Smooth muscle cell (in vitro differentiated cells): ENCODE data around the gene GLA. TPM values are rescaled to one million over a fixed set of nuclear protein-coding genes. Genes with fewer than 3 reads are reported as not detected.

Experiments used
- DNase-seq: peaks from one replicate; lab custom pipeline; 2025; ENCODE audit not compliant: unreplicated experiment; lab: John Stamatoyannopoulos, UW
- H2AFZ ChIP-seq: fragments of 200-600 bp; sonication (generic); 2 replicates; pipeline ENCODE4 v1.6.0; 2016; ENCODE audit warnings: antibody characterized with exemption, low read depth, mild to moderate bottlenecking
- H3F3A ChIP-seq: fragments of 200-600 bp; sonication (generic); 2 replicates; pipeline ENCODE4 v1.6.0; 2017; ENCODE audit warnings: antibody characterized with exemption, low read depth
- H3K27ac ChIP-seq: fragments of 200-600 bp; sonication (generic); 2 replicates; pipeline ENCODE4 v1.5.1; 2016; ENCODE audit warnings: low read depth, mild to moderate bottlenecking
- H3K27me3 ChIP-seq: fragments of 200-600 bp; sonication (generic); 2 replicates; pipeline ENCODE4 v1.6.1; 2016; ENCODE audit warnings: low read depth, mild to moderate bottlenecking
- H3K36me3 ChIP-seq: fragments of 200-600 bp; sonication (generic); 2 replicates; pipeline ENCODE4 v1.5.1; 2016; ENCODE audit warnings: low read depth
- H3K4me1 ChIP-seq: fragments of 200-600 bp; sonication (generic); 2 replicates; pipeline ENCODE4 v1.5.1; 2016; ENCODE audit warnings: low read depth
- H3K4me2 ChIP-seq: fragments of 200-600 bp; sonication (generic); 2 replicates; pipeline ENCODE4 v1.6.0; 2016; ENCODE audit warnings: mild to moderate bottlenecking
- H3K4me3 ChIP-seq: fragments of 200-600 bp; sonication (generic); 2 replicates; pipeline ENCODE4 v1.5.1; 2016; ENCODE audit warnings: mild to moderate bottlenecking
- H3K79me2 ChIP-seq: fragments of 200-600 bp; sonication (generic); 2 replicates; pipeline ENCODE4 v1.6.0; 2016; ENCODE audit warnings: low read depth, mild to moderate bottlenecking
- H3K9ac ChIP-seq: fragments of 200-600 bp; sonication (generic); 2 replicates; pipeline ENCODE4 v1.6.0; 2016; ENCODE audit warnings: low read depth
- H3K9me3 ChIP-seq: fragments of 200-600 bp; sonication (generic); replicated peaks from 2 replicates; pipeline ENCODE4 v1.5.1; 2016; ENCODE audit warnings: low read depth
- H4K20me1 ChIP-seq: fragments of 200-600 bp; sonication (generic); 2 replicates; pipeline ENCODE4 v1.6.0; 2016; ENCODE audit warnings: low read depth
- WGBS: methylation state at CpG from one replicate; pipeline ENCODE4 v1.1.7; 2016; ENCODE audit warnings: low lambda C conversion rate; 5-methylcytosine and 5-hydroxymethylcytosine counted together
- polyA plus RNA-seq: library from polyadenylated mRNA; unstranded; fragments of >200 nt; fragmentation: Nextera tagmentation; extraction: Ambion mirVana; gene quantifications from 2 replicates; pipeline ENCODE4 v1.2.1, GENCODE V29; 2016
- total RNA-seq: library from RNA; depleted of rRNA; stranded (reverse); fragments of >200 nt; gene quantifications from 2 replicates; pipeline ENCODE4 v1.2.3, GENCODE V29; 2014
- TF ChIP-seq, protein P1 (sequence below): fragments of 200-600 bp; sonication (generic); IDR thresholded peaks from 2 replicates; pipeline ENCODE4 v1.5.1; 2017; ENCODE audit warnings: borderline replicate concordance, mild to moderate bottlenecking, antibody characterized with exemption; ENCODE audit not compliant: insufficient read depth, poor library complexity, severe bottlenecking

Gene GLA
- total and polyA plus RNA-seq, 2 experiments from 2014 or later = 41.2 to 46.9 TPM

DNA sequence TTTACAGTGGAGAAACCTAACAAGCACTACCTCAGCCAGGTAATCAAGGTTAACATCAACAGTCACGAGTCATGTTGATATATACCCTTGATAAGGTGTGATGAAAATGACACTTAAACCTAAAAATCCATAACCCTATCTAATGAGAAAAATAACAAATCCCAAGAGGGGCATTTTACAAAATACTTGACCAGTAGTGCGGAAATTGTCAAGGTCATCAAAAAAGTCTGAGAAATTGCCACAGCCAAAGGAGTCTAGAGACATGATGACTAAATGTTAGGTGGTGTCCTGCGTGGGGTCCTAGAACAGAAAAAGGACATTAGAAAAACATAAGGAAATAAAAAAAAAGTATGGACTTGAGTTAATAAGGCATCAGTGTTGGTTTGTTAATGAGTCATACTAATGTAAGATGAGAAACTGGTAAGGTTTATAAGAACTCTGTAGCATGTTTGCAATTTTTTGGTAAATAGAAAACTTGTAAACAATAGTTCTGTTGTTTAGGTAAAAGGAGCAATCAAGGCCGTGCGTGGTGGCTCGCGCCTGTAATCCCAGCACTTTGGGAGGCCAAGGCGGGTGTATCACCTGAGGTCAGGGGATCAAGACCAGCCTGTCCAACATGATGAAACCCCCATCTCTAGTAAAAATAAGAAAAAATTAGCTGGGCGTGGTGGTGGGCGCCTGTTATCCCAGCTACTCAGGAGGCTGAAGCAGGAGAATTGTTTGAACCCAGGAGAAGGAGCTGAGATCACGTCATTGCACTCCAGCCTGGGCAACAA lies 14.0 kb downstream of the GLA start:
- no peak overlapping the region for H2AFZ ChIP-seq
- peak overlapping the region; percentile 24 for H3K27ac ChIP-seq
- WGBS = 83% methylated on average over 11 of the region's 11 CpGs
- no peaks in the 10 kb centered on the region for H3K9me3 ChIP-seq
- no peak overlapping the region for H3K4me3 ChIP-seq
- H4K20me1 ChIP-seq = peaks cover 14% of the 10 kb centered on the region
- no peak for DNase-seq
- H3K79me2 ChIP-seq = peaks cover 7% of the 10 kb centered on the region
- TF ChIP-seq, protein P1, sequence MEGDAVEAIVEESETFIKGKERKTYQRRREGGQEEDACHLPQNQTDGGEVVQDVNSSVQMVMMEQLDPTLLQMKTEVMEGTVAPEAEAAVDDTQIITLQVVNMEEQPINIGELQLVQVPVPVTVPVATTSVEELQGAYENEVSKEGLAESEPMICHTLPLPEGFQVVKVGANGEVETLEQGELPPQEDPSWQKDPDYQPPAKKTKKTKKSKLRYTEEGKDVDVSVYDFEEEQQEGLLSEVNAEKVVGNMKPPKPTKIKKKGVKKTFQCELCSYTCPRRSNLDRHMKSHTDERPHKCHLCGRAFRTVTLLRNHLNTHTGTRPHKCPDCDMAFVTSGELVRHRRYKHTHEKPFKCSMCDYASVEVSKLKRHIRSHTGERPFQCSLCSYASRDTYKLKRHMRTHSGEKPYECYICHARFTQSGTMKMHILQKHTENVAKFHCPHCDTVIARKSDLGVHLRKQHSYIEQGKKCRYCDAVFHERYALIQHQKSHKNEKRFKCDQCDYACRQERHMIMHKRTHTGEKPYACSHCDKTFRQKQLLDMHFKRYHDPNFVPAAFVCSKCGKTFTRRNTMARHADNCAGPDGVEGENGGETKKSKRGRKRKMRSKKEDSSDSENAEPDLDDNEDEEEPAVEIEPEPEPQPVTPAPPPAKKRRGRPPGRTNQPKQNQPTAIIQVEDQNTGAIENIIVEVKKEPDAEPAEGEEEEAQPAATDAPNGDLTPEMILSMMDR = no peak
- H3K9ac ChIP-seq = no peak overlapping the region
- no peaks in the 10 kb centered on the region for H3K36me3 ChIP-seq
- H3F3A ChIP-seq = no peaks in the 10 kb centered on the region
- H3K4me1 ChIP-seq = no peaks in the 10 kb centered on the region
- no peaks in the 10 kb centered on the region for H3K27me3 ChIP-seq
- H3K4me2 ChIP-seq = no peak overlapping the region

DNA sequence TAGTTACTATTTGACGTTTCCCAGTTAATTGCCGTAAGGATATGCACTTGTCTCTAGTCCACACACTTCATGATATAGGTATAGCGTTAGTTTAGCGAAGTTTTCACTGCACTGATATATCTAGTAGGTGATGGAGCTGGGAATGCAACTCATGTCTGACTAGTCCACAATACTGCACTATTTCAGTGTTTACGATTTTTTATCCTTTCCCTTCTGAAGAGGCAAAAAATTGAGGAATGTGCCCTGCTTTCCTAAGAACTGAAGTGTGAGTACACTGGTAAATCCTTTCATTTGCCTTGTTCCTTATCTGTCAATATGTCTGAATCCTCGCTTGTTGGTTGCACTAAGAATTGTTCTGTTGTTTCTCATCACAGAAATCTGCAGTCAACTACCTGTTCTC lies 15.9 kb downstream of the GLA start:
- Histone ChIP-seq H3K9ac (peak overlapping the region; percentile 61), H2AFZ (no peak overlapping the region)
- WGBS = 40% methylated on average over 6 of the region's 6 CpGs

DNA sequence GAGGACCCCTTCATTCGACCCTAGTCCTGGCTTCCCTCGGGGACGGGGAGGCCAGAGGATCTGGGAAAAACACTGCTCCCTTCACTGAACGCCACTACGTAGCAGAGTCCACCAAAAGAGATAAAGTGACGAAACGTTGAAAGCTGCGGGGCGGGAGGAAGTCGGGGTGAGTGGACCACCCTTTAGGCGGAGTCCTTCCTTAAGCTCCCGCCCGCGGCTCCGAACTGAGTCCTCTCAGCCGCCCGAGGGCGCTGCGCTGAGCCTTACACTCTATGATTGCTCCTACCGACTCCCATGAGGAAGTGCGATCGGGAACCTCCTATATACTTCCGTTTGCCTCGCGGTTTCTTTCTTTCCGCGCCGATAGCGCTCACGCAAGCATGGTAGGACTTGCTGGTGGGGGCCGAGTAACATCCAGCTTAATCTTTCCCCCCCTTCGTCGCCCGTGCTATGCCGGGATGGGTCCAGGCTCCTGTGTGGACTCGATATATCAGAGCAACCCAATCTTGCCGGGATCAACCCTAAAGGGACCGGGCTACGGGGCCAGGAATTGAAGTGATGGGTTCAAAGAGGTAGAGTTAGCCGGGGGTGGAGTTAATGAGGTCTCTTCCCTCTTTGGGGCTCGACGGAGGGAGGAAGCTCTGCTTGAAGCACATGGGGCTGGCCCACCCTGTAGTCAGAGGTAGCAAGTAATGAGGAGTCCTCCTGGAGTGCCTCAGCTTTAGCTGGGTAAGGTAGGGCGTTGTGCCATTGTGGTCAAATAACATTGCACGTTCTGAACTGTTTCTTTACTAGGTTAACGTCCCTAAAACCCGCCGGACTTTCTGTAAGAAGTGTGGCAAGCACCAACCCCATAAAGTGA lies 16.8 kb downstream of the GLA start, which contains the start of gene RPL36A:
Gene RPL36A, plus strand, starts transcription at position 348 of the 862 bp plus-strand sequence. Its CDS starts 33 bp downstream, at position 381.
- Histone ChIP-seq H3K9ac (peak within 1 kb of the TSS; percentile 61), H3K4me1 (no peaks in the 10 kb centered on the region), H2AFZ (peak within 1 kb of the TSS; percentile 89), H3K36me3 (no peaks in the 10 kb centered on the region), H3K4me3 (peak within 1 kb of the TSS; percentile 76), H3K9me3 (no peaks in the 10 kb centered on the region), H3K79me2 (peaks cover 7% of the 10 kb centered on the region), H4K20me1 (peaks cover 13% of the 10 kb centered on the region), H3K4me2 (peak within 1 kb of the TSS; percentile 85), H3K27ac (peak within 1 kb of the TSS; percentile 44), H3F3A (no peaks in the 10 kb centered on the region), H3K27me3 (no peaks in the 10 kb centered on the region)
- TF ChIP-seq, protein P1 = peak; percentile 41
- DNase-seq = peak; percentile 26
- 38% methylated on average over 47 of the region's 47 CpGs for WGBS

More for the DNA sequence above, 15.9 kb downstream of the GLA start:
- Histone ChIP-seq H3K4me2 (peak overlapping the region; percentile 85), H3F3A (no peaks in the 10 kb centered on the region), H3K9me3 (no peaks in the 10 kb centered on the region), H3K27ac (peak overlapping the region; percentile 44), H3K27me3 (no peaks in the 10 kb centered on the region), H4K20me1 (peaks cover 14% of the 10 kb centered on the region), H3K4me1 (no peaks in the 10 kb centered on the region), H3K79me2 (peaks cover 7% of the 10 kb centered on the region), H3K4me3 (peak overlapping the region; percentile 76), H3K36me3 (no peaks in the 10 kb centered on the region)
- DNase-seq = no peak
- TF ChIP-seq, protein P1 = no peak
